ENCODE measurements around the gene WWOX. TPM values are rescaled to one million over a fixed set of nuclear protein-coding genes. Genes with fewer than 3 reads are reported as not detected.
"Not testable (repeated sequence)": the region's sequence is repeated elsewhere in the genome, so short reads cannot be mapped to it uniquely, and the experiment has no call there.

Gene WWOX
- total RNA-seq, 2 donors from 2014 or later = 23.0 to 31.7 TPM

- Mint-ChIP-seq H3K27me3 (no peaks in the 10 kb centered on the region), H3K36me3 (no peaks in the 10 kb centered on the region), H3K4me1 (ENCODE audit: low read depth in 2 of 2) (peaks cover 7 to 11% of the 10 kb centered on the region in 2 donors), H3K9me3 (peaks cover 4% of the 10 kb centered on the region), H3K27ac (no peak overlapping the region), H3K4me3 (no peak overlapping the region)
- DNase-seq (ENCODE audit: low spot score) (no peak), ATAC-seq (no peak)
Measured at GRCh38 chr16:79209308-79209707, 1109.9 kb downstream of the WWOX start.

DNA sequence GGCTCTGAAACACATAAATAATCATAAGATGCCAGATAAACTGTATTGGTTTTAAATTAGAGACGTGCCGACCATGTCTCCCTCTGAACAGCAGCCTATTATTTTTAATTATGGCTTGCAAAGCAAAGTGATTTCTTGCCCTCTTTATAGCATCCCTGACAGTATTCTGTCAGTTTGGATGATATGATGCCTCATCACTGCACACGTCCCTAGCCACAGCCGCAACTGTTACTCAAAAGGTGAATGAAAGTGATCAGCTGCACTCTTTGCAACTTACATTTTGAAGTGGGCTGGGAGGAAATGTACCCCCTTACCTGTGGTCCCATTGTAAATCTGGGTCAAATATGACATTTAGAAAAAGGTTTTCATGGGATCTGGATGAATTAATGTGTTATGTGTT, 1111.2 kb downstream of the WWOX start:
- H3K36me3 Mint-ChIP-seq = no peaks in the 10 kb centered on the region
- ATAC-seq (peak in 1 of 2 donors; percentile 52), DNase-seq (ENCODE audit: low spot score) (no peak)
- peaks cover 7 to 11% of the 10 kb centered on the region in 2 donors for H3K4me1 Mint-ChIP-seq (ENCODE audit: low read depth in 2 of 2)
- no peak overlapping the region for H3K27ac Mint-ChIP-seq
- peaks cover 4% of the 10 kb centered on the region for H3K9me3 Mint-ChIP-seq
- no peaks in the 10 kb centered on the region for H3K27me3 Mint-ChIP-seq
- no peak overlapping the region for H3K4me3 Mint-ChIP-seq

DNA sequence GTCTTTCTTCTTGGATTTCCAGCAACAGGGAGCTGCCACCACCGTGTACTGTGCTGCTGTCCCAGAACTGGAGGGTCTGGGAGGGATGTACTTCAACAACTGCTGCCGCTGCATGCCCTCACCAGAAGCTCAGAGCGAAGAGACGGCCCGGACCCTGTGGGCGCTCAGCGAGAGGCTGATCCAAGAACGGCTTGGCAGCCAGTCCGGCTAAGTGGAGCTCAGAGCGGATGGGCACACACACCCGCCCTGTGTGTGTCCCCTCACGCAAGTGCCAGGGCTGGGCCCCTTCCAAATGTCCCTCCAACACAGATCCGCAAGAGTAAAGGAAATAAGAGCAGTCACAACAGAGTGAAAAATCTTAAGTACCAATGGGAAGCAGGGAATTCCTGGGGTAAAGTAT, 1112.1 kb downstream of the WWOX start:
- DNase-seq (ENCODE audit: low spot score) (no peak), ATAC-seq (no peak)
- no peak overlapping the region for H3K27ac Mint-ChIP-seq
- H3K27me3 Mint-ChIP-seq = no peaks in the 10 kb centered on the region
- H3K4me3 Mint-ChIP-seq = no peak overlapping the region
- H3K36me3 Mint-ChIP-seq = no peaks in the 10 kb centered on the region
- H3K9me3 Mint-ChIP-seq = peaks cover 4% of the 10 kb centered on the region
- peaks cover 11% of the 10 kb centered on the region in 2 donors for H3K4me1 Mint-ChIP-seq (ENCODE audit: low read depth in 2 of 2)

DNA sequence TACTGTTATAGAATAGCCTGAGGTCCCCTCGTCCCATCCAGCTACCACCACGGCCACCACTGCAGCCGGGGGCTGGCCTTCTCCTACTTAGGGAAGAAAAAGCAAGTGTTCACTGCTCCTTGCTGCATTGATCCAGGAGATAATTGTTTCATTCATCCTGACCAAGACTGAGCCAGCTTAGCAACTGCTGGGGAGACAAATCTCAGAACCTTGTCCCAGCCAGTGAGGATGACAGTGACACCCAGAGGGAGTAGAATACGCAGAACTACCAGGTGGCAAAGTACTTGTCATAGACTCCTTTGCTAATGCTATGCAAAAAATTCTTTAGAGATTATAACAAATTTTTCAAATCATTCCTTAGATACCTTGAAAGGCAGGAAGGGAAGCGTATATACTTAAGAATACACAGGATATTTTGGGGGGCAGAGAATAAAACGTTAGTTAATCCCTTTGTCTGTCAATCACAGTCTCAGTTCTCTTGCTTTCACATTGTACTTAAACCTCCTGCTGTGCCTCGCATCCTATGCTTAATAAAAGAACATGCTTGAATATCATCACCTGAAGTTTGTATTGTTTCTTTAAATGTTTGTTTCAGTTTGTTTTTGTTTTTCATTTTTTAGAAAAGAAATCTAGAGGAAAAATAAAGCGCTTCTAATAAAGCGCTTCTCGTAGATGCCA, 1112.8 kb downstream of the WWOX start:
- H3K27ac Mint-ChIP-seq = no peak overlapping the region
- no peaks in the 10 kb centered on the region for H3K27me3 Mint-ChIP-seq
- H3K4me3 Mint-ChIP-seq = no peak overlapping the region
- no peaks in the 10 kb centered on the region for H3K36me3 Mint-ChIP-seq
- peaks cover 4% of the 10 kb centered on the region for H3K9me3 Mint-ChIP-seq
- peaks cover 12% of the 10 kb centered on the region in 2 donors for H3K4me1 Mint-ChIP-seq (ENCODE audit: low read depth in 2 of 2)
- no peak for DNase-seq (ENCODE audit: low spot score)
- ATAC-seq = no peak

DNA sequence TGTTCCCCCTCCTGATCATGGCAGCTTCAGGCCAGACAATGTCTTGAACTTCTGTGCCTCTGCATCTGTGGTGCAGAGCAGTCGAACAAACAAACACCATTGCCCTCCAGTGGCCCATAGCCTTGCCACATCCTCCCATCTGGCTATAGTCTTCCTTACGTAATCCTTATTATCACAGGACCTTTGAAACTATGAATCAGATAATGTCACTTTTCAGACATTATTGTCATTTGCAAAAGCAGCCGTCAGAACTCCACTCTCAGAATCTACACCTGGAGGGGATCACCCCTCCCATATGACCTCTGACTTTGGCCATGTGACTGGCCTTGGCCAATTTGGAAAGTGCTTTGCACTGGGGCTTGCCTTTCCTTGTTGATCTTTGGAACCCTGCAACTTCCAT, 1113.8 kb downstream of the WWOX start:
- Mint-ChIP-seq H3K4me3 (no peak overlapping the region), H3K27me3 (no peaks in the 10 kb centered on the region), H3K27ac (no peak overlapping the region), H3K36me3 (no peaks in the 10 kb centered on the region), H3K9me3 (peaks cover 4% of the 10 kb centered on the region), H3K4me1 (ENCODE audit: low read depth in 2 of 2) (peaks cover 19 to 22% of the 10 kb centered on the region in 2 donors)
- DNase-seq (ENCODE audit: low spot score) (no peak), ATAC-seq (peak in 1 of 2 donors; percentile 38)

DNA sequence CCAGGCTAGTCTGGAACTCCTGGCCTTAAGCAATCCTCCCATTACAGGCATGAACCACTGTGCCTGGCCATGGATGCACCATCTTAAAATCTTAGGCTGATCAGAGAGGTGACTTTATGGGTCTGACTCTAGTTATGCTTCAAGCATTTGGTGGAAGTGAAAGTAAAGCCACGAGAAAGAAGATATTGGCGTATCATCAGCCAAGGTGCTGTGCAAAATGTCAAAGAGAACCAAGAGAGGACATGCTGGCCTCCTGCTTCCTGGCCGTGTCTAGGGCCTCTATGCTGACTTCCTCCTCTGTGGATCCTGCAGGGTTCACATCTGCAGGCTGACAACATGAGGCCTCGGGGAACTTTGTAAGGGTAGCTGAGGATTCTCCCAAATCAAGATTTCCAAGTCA, 1115.8 kb downstream of the WWOX start:
- ATAC-seq = no peak
- Mint-ChIP-seq H3K9me3 (peaks cover 4% of the 10 kb centered on the region), H3K4me1 (ENCODE audit: low read depth in 2 of 2) (peaks cover 31 to 32% of the 10 kb centered on the region in 2 donors), H3K27me3 (no peaks in the 10 kb centered on the region), H3K4me3 (no peak overlapping the region), H3K27ac (no peak overlapping the region), H3K36me3 (no peaks in the 10 kb centered on the region)
- DNase-seq (ENCODE audit: low spot score) = no peak

- peak overlapping the region in 1 of 2 donors; percentile 32 for H3K27ac Mint-ChIP-seq
- peaks cover 31 to 32% of the 10 kb centered on the region in 2 donors for H3K4me1 Mint-ChIP-seq (ENCODE audit: low read depth in 2 of 2)
- H3K4me3 Mint-ChIP-seq = no peak overlapping the region
- H3K9me3 Mint-ChIP-seq = peaks cover 4% of the 10 kb centered on the region
- ATAC-seq (peak; percentile 80 to 86), DNase-seq (ENCODE audit: low spot score) (no peak)
- H3K36me3 Mint-ChIP-seq = no peaks in the 10 kb centered on the region
- peaks cover 0 to 4% of the 10 kb centered on the region in 2 donors for H3K27me3 Mint-ChIP-seq
Measured at GRCh38 chr16:79217375-79218011, 1118.0 kb downstream of the WWOX start.

DNA sequence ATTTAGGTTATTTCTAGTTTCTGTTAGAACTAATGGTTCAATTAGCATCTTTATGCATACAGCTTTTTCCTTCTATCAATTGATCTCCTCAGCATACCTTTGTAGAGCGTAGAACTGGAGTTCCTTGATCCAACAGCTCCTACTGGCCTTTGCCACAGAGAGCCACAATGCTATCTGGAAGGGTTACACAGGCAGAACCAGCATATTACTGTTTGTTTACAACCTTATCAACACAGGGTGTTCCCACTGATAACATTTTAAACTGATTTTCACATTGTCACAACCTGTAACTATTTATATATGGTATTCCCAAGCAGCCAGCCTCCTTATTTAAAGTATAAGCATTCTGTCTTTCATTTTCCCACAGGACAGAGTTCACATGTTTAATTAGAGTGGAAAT, 1118.9 kb downstream of the WWOX start:
- ATAC-seq (no peak), DNase-seq (ENCODE audit: low spot score) (no peak)
- H3K4me3 Mint-ChIP-seq = peak overlapping the region; percentile 16
- no peaks in the 10 kb centered on the region for H3K36me3 Mint-ChIP-seq
- peaks cover 26 to 29% of the 10 kb centered on the region in 2 donors for H3K4me1 Mint-ChIP-seq (ENCODE audit: low read depth in 2 of 2)
- H3K27ac Mint-ChIP-seq = peak overlapping the region; percentile 32 to 70
- H3K9me3 Mint-ChIP-seq = peaks cover 4% of the 10 kb centered on the region
- H3K27me3 Mint-ChIP-seq = peaks cover 7 to 11% of the 10 kb centered on the region in 2 donors

DNA sequence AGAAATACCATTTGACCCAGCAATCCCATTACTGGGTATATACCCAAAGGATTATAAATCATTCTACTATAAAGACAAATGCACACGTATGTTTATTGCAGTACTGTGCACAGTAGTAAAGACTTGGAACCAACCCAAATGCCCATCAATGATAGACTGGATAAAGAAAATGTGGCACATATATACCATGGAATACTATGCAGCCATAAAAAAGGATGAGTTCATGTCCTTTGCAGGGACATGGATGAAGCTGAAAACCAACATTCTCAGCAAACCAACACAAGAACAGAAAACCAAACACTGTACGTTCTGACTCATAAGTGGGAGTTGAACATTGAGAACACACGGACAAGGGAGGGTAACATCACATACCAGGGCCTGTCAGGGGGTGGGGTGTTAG, 1126.5 kb downstream of the WWOX start:
- H3K9me3 Mint-ChIP-seq; H3K36me3 Mint-ChIP-seq; DNase-seq (ENCODE audit: low spot score); ATAC-seq; H3K27ac Mint-ChIP-seq; H3K4me1 Mint-ChIP-seq (ENCODE audit: low read depth in 2 of 2); H3K4me3 Mint-ChIP-seq: not testable (repeated sequence)
- peaks cover 9 to 15% of the 10 kb centered on the region in 2 donors for H3K27me3 Mint-ChIP-seq

- Mint-ChIP-seq H3K36me3 (no peaks in the 10 kb centered on the region), H3K27ac (no peak overlapping the region)
Measured at GRCh38 chr16:79229361-79229760, 1129.9 kb downstream of the WWOX start.

DNA sequence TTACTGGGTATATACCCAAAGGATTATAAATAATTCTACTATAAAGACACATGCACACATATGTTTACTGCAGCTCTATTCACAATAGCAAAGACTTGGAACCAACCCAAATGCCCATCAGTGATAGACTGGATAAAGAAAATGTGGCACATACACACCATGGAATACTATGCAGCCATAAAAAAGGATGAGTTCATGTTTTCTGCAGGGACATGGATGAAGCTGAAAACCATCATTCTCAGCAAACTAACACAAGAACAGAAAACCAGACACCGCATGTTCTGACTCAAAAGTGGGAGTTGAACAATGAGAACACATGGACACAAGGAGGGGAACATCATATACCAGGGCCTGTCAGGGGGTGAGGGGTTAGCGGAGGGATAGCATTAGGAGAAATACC, 1146.2 kb downstream of the WWOX start:
- H3K27ac Mint-ChIP-seq; H3K4me3 Mint-ChIP-seq; DNase-seq (ENCODE audit: low spot score); H3K4me1 Mint-ChIP-seq (ENCODE audit: low read depth in 2 of 2); H3K9me3 Mint-ChIP-seq; ATAC-seq: not testable (repeated sequence)
- Mint-ChIP-seq H3K27me3 (peaks cover 8 to 14% of the 10 kb centered on the region in 2 donors), H3K36me3 (peaks cover 11% of the 10 kb centered on the region)

More at GRCh38 chr16:79229361-79229760, 1129.9 kb downstream of the WWOX start:
- Mint-ChIP-seq H3K9me3 (no peaks in the 10 kb centered on the region), H3K4me3 (no peak overlapping the region), H3K27me3 (peaks cover 0 to 3% of the 10 kb centered on the region in 2 donors), H3K4me1 (ENCODE audit: low read depth in 2 of 2) (no peaks in the 10 kb centered on the region)
- ATAC-seq (no peak), DNase-seq (ENCODE audit: low spot score) (no peak)

- H3K4me3 Mint-ChIP-seq = no peak overlapping the region
- H3K27ac Mint-ChIP-seq = no peak overlapping the region
- no peak for DNase-seq (ENCODE audit: low spot score)
- peaks cover 5 to 7% of the 10 kb centered on the region in 2 donors for H3K27me3 Mint-ChIP-seq
- no peak for ATAC-seq
- H3K4me1 Mint-ChIP-seq (ENCODE audit: low read depth in 2 of 2) = no peaks in the 10 kb centered on the region
- H3K36me3 Mint-ChIP-seq = peaks cover 5% of the 10 kb centered on the region
- no peaks in the 10 kb centered on the region for H3K9me3 Mint-ChIP-seq
Measured at GRCh38 chr16:79247386-79247785, 1147.9 kb downstream of the WWOX start.

DNA sequence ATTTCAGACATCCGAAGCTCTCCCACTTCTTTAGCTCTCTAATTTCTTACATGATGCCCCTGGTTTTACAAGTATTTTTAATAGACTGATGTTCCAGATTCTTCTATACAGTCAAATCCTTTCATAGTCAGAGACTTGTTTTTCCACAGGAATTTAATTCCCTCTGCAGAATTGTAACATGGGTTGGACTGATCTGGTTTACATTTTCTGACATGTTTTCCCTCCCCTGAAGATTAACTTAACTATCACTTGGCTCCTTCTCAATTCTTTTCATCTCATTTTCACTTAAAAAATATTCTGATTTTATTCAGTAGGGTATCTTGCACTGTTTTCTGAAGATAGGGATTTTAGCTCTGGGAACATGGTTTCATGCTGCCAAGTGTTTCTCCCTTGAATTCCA, 1148.9 kb downstream of the WWOX start:
- no peaks in the 10 kb centered on the region for H3K9me3 Mint-ChIP-seq
- no peak overlapping the region for H3K27ac Mint-ChIP-seq

GRCh38 chr16:79250502-79251098, 1151.1 kb downstream of the WWOX start:
- Mint-ChIP-seq H3K4me3 (no peak overlapping the region), H3K27ac (no peak overlapping the region), H3K36me3 (no peaks in the 10 kb centered on the region), H3K4me1 (ENCODE audit: low read depth in 2 of 2) (no peaks in the 10 kb centered on the region), H3K27me3 (peaks cover 0 to 2% of the 10 kb centered on the region in 2 donors), H3K9me3 (no peaks in the 10 kb centered on the region)
- no peak for DNase-seq (ENCODE audit: low spot score)
- ATAC-seq = no peak

More for the DNA sequence above, 1148.9 kb downstream of the WWOX start:
- Mint-ChIP-seq H3K4me3 (no peak overlapping the region), H3K27me3 (no peaks in the 10 kb centered on the region), H3K4me1 (ENCODE audit: low read depth in 2 of 2) (no peaks in the 10 kb centered on the region), H3K36me3 (no peaks in the 10 kb centered on the region)
- DNase-seq (ENCODE audit: low spot score) (no peak), ATAC-seq (no peak)
